Measurements from ENCODE around the gene GRIK4.

DNA sequence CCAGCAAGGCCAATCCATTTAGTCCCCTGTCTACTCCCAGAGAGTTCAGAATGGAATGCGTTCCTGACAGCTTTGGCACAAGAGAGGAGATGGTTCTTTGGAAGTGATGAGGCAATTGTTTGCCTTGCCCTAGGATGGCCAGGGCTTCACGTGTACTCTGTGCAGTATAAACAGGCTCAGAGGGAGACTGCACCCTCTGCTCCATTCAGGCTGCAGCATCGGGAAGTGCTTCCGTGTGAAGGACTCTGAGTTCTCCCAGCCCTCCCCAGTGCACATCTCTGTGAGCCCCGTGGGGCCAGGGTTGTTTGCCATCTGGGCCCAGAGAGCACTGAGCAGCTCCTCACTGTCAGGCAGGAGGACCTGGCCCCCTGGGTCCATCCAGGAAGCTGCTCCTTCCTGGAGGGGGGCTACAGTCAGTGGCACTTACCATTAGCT lies 297.1 kb downstream of the GRIK4 start:
- TF ChIP-seq, protein P1, sequence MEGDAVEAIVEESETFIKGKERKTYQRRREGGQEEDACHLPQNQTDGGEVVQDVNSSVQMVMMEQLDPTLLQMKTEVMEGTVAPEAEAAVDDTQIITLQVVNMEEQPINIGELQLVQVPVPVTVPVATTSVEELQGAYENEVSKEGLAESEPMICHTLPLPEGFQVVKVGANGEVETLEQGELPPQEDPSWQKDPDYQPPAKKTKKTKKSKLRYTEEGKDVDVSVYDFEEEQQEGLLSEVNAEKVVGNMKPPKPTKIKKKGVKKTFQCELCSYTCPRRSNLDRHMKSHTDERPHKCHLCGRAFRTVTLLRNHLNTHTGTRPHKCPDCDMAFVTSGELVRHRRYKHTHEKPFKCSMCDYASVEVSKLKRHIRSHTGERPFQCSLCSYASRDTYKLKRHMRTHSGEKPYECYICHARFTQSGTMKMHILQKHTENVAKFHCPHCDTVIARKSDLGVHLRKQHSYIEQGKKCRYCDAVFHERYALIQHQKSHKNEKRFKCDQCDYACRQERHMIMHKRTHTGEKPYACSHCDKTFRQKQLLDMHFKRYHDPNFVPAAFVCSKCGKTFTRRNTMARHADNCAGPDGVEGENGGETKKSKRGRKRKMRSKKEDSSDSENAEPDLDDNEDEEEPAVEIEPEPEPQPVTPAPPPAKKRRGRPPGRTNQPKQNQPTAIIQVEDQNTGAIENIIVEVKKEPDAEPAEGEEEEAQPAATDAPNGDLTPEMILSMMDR (IDR thresholded peaks at IDR 0.05; ENCODE audit: insufficient read depth, low read depth, low read length), result no peak
- no peak for TF ChIP-seq EZH2 (IDR thresholded peaks at IDR 0.05; ENCODE audit: insufficient read depth, low read length)
